SH-SY5Y (cell line): ENCODE results near the gene FCF1.

Experiments used
- GATA2 ChIP-seq: IDR thresholded peaks from 2 replicates; pipeline ENCODE4 v1.6.1; 2011; ENCODE audit warnings: mild to moderate bottlenecking, low read depth, low read length
- GATA3 ChIP-seq: IDR thresholded peaks from 2 replicates; pipeline ENCODE4 v1.6.1; 2011; ENCODE audit warnings: low read depth, mild to moderate bottlenecking, low read length, moderate library complexity

DNA sequence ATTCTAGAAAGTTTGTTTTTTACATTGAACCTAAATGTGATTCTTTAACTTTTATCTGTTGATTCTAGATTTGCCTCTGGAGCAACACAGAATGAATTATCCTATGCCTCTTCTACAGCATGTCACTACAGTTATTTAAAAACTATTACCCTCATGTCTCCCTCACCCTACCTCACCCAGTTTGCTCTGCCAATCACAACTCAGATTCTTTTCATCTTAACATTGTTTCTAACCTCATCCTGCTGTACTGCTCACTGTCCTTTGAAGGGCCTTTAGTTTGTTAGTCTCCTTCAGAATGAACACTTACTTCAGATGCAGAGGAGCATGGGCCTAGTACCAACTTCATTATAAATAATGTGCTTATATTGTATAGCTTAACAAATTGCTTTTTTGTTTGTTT is 71.7 kb downstream of the FCF1 start:
- TF ChIP-seq GATA3 = no peak
- TF ChIP-seq GATA2 = no peak
